Fibroblast of skin of scalp (primary cell): ENCODE measurements around the gene DLX3.

Experiments
- DNase-seq: peaks from one replicate; pipeline ENCODE4 v3.0.0-alpha.2; 2013

DLX3 gene

GRCh38 chr17:49971848-49972485, 23.1 kb downstream of the DLX3 start:
- DNase-seq: no peak

DNA sequence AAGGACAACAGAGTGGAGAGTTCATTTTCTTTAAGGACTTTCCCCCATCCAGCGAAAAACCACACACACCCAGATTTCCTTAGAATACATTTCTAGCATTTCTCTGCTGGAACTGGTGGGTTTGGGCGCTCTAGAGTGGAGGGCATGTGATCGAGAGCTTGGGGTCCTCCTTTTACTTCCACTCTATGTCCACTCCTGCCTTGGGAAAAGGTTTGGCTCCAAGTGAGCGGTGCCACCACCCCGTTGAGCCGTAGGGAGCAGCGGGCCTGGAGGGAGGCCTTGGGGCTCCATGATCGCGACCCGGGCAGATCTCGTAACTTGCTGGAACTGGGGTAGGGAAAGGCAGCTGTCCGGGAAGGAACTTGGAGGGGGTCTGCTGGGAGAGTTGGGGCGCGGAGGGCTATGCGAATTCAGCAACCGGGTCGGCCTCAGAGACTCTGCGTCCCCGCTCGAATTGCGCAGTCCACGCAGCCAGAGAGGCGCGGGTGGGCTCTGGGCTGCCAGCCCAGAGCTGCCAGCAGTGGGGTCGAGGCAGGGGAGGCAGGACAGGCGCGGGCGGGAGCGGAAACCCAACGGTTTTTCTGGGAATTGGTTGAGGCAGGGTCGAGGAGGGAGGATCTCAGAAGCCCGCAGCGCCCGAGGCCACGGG, 23.7 kb downstream of the DLX3 start:
- DNase-seq: no peak

- DNase-seq: no peak
Observed at GRCh38 chr17:49970498-49970897, 24.5 kb downstream of the DLX3 start.

GRCh38 chr17:49969795-49970389, 25.1 kb downstream of the DLX3 start:
- DNase-seq: no peak

DNA sequence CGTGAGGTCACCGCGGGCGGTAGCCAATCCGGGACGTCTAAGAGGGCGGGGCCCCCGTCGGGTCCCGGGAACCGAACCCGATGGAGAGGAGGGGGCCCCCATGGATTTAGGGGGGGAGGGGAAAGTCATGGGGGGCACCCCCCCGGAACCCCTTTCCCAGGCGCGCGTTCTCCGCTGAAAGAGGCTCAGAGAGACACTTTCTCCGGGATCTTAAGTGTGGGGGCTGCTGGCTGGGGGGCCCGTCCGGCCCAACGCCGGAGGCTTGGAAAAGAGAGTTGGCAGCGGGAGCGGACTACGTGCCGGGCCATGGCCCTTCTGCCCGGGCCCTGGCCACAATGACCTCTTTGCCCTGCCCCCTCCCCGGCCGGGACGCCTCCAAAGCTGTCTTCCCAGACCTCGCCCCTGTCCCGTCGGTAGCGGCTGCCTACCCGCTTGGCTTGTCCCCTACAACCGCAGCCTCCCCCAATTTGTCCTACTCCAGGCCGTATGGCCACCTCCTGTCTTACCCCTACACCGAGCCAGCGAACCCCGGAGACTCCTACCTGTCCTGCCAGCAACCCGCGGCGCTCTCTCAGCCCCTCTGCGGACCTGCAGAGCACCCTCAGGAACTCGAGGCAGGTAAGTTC, 25.8 kb downstream of the DLX3 start, which contains the start of gene DLX4:
Gene DLX4 (plus strand): TSS at position 57 of the 626 bp plus-strand sequence. CDS start 279 bp downstream, at position 336.
- DNase-seq: no peak

DNA sequence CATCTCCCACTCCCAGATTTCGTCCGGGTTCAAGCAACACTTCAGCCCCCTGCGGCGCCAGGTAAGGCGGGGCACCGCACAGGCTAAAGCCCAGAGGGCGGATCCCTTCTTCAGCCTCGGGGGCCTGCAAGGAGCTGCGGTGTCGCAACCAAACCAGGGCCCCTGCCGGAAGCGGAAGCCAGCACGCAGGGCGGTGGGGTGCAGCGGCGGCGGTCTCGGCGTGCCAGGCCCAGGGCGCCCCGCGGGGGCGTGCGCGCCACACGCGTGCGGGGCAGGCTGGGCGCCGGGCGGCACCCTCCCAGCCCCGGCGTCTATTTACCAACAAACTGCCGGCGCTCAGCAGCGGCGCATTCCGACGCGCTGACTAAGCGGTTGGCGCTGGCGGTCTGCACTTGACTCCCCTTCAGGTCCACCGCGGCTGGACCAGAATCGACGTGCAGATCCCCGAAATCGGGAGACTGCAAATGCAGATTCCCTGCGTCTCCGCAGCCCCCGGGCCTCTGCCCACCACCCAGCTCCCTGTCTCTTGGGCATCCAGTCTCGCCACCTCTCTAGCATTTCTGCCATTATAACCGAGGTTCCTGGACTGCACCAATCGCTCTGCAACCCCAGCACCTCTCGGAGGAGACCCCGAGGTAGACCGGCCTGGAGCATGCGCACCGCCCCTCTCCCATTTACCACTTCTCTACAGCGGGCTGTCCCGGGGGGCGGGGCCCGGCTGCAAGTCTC, 26.5 kb downstream of the DLX3 start:
- DNase-seq: peak; percentile 52

DNA sequence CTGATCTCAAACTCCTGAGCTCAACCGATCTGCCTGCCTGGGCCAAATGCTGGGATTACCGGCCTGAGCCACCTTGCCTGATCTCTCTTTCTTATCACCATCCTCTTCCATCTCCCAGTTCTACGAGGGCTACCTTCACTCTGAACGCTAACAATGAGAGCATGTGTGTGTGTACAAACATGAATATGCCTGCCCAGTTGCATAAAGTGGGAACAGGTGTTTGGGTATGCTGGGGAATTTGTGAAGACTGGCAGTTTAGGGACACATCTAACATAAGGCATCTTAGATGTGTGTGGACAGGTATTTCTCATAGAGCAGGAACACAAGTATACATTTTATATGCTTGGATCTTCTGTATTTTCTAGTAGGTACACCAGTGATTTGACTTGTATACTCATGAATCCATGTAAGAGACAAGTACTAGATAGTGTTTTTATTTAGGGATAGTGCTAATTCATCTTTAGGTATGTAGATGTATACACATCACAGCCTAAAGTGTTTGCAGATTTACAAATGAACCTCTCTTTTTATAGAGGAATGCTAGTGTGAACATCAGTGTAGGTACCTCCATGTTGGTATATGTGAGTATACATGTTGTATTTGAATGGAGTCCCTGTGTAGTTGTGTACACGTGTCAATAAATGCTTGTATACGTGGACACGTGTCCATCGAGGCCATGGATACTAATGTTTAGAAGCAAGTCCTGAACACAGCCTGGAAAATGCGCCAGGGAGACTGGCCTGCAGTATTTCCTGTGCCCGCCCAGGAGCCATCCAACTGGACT, 27.2 kb downstream of the DLX3 start:
- no peak for DNase-seq

- no peak for DNase-seq
Observed at GRCh38 chr17:49967205-49967604, 27.8 kb downstream of the DLX3 start.

- DNase-seq: no peak
Observed at GRCh38 chr17:49966767-49967166, 28.3 kb downstream of the DLX3 start.

- DNase-seq: no peak
Observed at GRCh38 chr17:49965524-49965909, 29.5 kb downstream of the DLX3 start.

DNA sequence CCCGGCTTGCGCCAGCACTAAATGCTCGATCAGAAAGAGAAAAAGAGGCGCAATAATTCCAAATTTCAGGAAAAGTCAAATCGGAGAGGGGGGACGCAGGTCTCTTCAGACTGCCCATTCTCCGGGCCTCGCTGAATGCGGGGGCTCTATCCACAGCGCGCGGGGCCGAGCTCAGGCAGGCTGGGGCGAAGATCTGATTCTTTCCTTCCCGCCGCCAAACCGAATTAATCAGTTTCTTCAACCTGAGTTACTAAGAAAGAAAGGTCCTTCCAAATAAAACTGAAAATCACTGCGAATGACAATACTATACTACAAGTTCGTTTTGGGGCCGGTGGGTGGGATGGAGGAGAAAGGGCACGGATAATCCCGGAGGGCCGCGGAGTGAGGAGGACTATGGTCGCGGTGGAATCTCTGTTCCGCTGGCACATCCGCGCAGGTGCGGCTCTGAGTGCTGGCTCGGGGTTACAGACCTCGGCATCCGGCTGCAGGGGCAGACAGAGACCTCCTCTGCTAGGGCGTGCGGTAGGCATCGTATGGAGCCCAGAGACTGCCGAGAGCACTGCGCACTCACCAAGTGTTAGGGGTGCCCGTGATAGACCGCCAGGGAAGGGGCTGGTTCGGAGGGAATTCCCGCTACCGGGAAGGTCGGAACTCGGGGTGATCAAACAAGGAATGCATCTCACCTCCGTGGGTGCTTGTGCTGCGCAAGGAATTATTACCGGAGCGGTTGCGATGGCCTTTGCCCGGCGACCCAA, 30.1 kb downstream of the DLX3 start:
- DNase-seq: no peak

- DNase-seq: no peak
Observed at GRCh38 chr17:49964303-49964768, 30.7 kb downstream of the DLX3 start.

- peak; percentile 18 for DNase-seq
Observed at GRCh38 chr17:49963626-49964302, 31.3 kb downstream of the DLX3 start.

GRCh38 chr17:49963309-49963625, 31.8 kb downstream of the DLX3 start:
- DNase-seq: no peak

- no peak for DNase-seq
Observed at GRCh38 chr17:49962599-49963308, 32.3 kb downstream of the DLX3 start.

GRCh38 chr17:49959183-49959935, 35.7 kb downstream of the DLX3 start:
- peak; percentile 28 for DNase-seq

GRCh38 chr17:49958723-49959122, 36.3 kb downstream of the DLX3 start:
- no peak for DNase-seq

GRCh38 chr17:49957350-49957749, 37.7 kb downstream of the DLX3 start:
- no peak for DNase-seq

- no peak for DNase-seq
Observed at GRCh38 chr17:49956780-49957179, 38.2 kb downstream of the DLX3 start.
